Measurements from ENCODE around the gene OR10H3.

Gene OR10H3

GRCh38 chr19:15737722-15738121 is at the start of gene OR10H3:
OR10H3 (plus strand) TSS chr19:15737985; CDS start chr19:15741393, 3,408 bp downstream.
- DNase-seq (ENCODE audit: low read depth), result no peak
- H3K4me3 ChIP-seq (ENCODE audit: control insufficient read depth, low read depth, low read length), result no peak within 1 kb of the TSS
- no peak for TF ChIP-seq CTCF (IDR thresholded peaks at IDR 0.05; ENCODE audit: control insufficient read depth, insufficient read depth, low read depth, low read length, missing control alignments)

- TF ChIP-seq CTCF (IDR thresholded peaks at IDR 0.05; ENCODE audit: control insufficient read depth, insufficient read depth, low read depth, low read length, missing control alignments), result no peak
- DNase-seq (ENCODE audit: low read depth), result no peak
- no peak overlapping the region for H3K4me3 ChIP-seq (ENCODE audit: control insufficient read depth, low read depth, low read length)
Observed at GRCh38 chr19:15696654-15697194, 41.1 kb upstream of the OR10H3 start.

DNA sequence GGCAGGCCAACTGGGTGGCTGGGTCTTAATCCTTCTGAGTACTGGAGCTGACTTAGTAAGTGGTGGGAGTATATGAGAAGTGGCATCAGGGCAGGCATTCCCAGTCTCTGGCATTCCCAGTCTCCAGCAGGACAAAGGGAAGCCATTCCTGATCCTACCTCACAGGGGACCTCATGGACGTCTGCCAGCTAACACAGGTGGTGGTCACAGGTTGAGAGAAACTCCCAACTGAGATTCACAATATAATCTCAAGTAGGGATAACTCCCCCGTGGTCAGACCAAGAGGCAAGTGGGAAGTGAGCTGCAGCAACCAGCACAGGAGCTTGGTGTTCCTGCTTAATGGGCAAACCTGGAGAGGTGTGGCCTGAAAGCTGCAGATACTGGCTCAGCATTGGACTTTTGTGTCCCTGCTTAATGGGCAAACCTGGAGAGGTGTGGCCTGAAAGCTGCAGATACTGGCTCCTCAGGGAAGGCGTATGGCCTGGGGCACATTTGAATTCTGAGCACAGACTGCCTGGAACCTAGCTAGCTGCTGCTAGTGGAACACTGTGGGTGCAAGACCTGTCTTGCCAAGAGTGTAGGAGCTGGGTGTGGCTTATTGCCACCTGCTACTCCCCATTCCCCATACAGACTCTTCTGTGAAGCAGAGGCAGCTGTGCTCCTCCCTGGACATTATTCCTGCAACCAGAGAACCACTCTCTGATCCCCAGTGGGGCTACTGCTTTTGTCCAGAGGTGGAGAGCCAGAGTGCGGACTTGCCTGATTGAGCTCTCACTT is 35.8 kb upstream of the OR10H3 start:
- no peak for TF ChIP-seq CTCF (IDR thresholded peaks at IDR 0.05; ENCODE audit: control insufficient read depth, insufficient read depth, low read depth, low read length, missing control alignments)
- no peak overlapping the region for H3K4me3 ChIP-seq (ENCODE audit: control insufficient read depth, low read depth, low read length)
- no peak for DNase-seq (ENCODE audit: low read depth)

GRCh38 chr19:15702534-15702930 is 35.3 kb upstream of the OR10H3 start:
- DNase-seq (ENCODE audit: low read depth), result no peak
- TF ChIP-seq CTCF (IDR thresholded peaks at IDR 0.05; ENCODE audit: control insufficient read depth, insufficient read depth, low read depth, low read length, missing control alignments), result no peak
- H3K4me3 ChIP-seq (ENCODE audit: control insufficient read depth, low read depth, low read length), result no peak overlapping the region

DNA sequence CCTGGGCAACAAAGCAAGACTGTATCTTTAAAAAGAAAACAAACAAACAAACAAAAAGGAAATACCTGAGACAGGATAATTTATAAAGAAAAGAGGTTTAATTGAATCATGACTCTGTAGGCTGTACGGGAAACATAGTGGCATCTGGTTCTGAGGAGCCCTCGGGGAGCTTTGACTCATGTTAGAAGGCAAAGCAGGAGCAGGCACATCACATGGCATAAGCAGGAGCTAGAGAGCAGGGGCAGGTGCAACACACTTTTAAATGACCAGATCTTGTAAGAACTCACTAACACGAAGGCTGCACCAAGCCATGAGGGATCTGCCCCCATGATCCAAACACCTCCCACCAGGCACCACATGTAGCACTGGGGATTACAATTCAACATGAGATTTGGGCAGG is 23.1 kb upstream of the OR10H3 start:
- DNase-seq (ENCODE audit: low read depth), result no peak
- no peak overlapping the region for H3K4me3 ChIP-seq (ENCODE audit: control insufficient read depth, low read depth, low read length)
- no peak for TF ChIP-seq CTCF (IDR thresholded peaks at IDR 0.05; ENCODE audit: control insufficient read depth, insufficient read depth, low read depth, low read length, missing control alignments)

DNA sequence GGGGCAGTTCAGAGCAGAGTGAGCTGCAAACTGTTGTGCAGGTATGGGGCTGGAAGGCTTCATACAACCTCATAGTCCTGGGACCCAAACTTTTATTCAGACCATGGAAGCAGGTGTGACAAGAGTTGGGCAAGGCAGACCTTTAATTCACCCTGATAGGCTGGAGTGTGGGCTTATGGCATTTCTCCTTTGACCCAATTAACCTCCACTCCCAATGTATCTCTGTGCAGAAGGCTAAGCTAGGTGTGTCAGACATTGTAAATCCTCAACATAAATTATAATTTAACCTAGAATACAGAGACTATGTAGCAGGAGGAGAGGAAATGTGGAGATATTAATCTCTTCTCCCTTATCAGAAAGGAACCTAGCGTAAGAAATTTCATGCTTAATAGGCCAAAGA is 22.1 kb upstream of the OR10H3 start:
- no peak for DNase-seq (ENCODE audit: low read depth)
- no peak for TF ChIP-seq CTCF (IDR thresholded peaks at IDR 0.05; ENCODE audit: control insufficient read depth, insufficient read depth, low read depth, low read length, missing control alignments)
- H3K4me3 ChIP-seq (ENCODE audit: control insufficient read depth, low read depth, low read length), result no peak overlapping the region

Measured in AG09309 (cell line).